Measurements from ENCODE around the gene TOM1L2. TPM values are rescaled to one million over a fixed set of nuclear protein-coding genes. Genes with fewer than 3 reads are reported as not detected.
A peak's percentile ranks its signal among the peaks of the same experiment; 100 is the strongest.

Gene TOM1L2
- total RNA-seq, 1 experiment from 2014 or later, result 45.2 TPM

- Histone ChIP-seq H3K9me3 (ENCODE audit: control insufficient read depth, insufficient read depth, low read depth, low read length) (no peaks in the 10 kb centered on the region), H3K27ac (ENCODE audit: low read length) (no peak overlapping the region), H3K4me1 (ENCODE audit: control insufficient read depth, insufficient read depth, low read length) (peaks cover 13% of the 10 kb centered on the region), H3K36me3 (ENCODE audit: control insufficient read depth, insufficient read depth, low read length) (no peaks in the 10 kb centered on the region; the same call in 1 of the 2 replicates), H3K27me3 (ENCODE audit: control insufficient read depth, insufficient read depth, low read length) (no peaks in the 10 kb centered on the region), H3K4me3 (ENCODE audit: low read depth in 2 of 2, low read length in 2 of 2) (no peak overlapping the region)
- ATAC-seq (no peak), DNase-seq (ENCODE audit: low read depth, low spot score) (no peak)
- POLR2A ChIA-PET, result no interaction called here
- TF ChIP-seq SIN3A (IDR thresholded peaks at IDR 0.05; ENCODE audit: borderline replicate concordance, insufficient read depth, low read depth, low read length) (no peak), CTCF (IDR thresholded peaks at IDR 0.05) (no peak; the same call in 1 of the 2 replicates), POLR2AphosphoS5 (IDR thresholded peaks at IDR 0.05; ENCODE audit: low read depth, low read length) (no peak), TCF7L2 (IDR thresholded peaks at IDR 0.05; ENCODE audit: low read depth, low read length) (no peak), REST (IDR thresholded peaks at IDR 0.05; ENCODE audit: insufficient read depth in 1 of 2, low read depth in 2 of 2, low read length in 1 of 2) (no peak)
- BruUV-seq (replicated peaks), result no TSS peak
- intact Hi-C loops (cut with micrococcal nuclease; ENCODE audit: unreplicated experiment), result no loop called here
- in situ Hi-C loops (cut with HindIII; ENCODE audit: low pct_unique_long_range_greater_than_20kb, low sequenced_read_pairs), result no loop called here
- CTCF ChIA-PET, result no interaction called here
These were observed 69.8 kb downstream of the TOM1L2 start for GRCh38 chr17:17902376-17902775.

GRCh38 chr17:17900615-17901520 lies 71.3 kb downstream of the TOM1L2 start:
- in situ Hi-C loops (cut with HindIII; ENCODE audit: low pct_unique_long_range_greater_than_20kb, low sequenced_read_pairs) (no loop called here), intact Hi-C loops (cut with micrococcal nuclease; ENCODE audit: unreplicated experiment) (no loop called here)
- H3K9me3 ChIP-seq (ENCODE audit: control insufficient read depth, insufficient read depth, low read depth, low read length), result no peaks in the 10 kb centered on the region
- H3K36me3 ChIP-seq (ENCODE audit: control insufficient read depth, insufficient read depth, low read length), result peaks cover 3% of the 10 kb centered on the region; the same call in 1 of the 2 replicates
- H3K27ac ChIP-seq (ENCODE audit: low read length), result peak overlapping the region; percentile 75
- peaks cover 13% of the 10 kb centered on the region for H3K4me1 ChIP-seq (ENCODE audit: control insufficient read depth, insufficient read depth, low read length)
- ChIA-PET POLR2A (interaction anchor here (0.5 kb wide), 1 partner anchor 79 kb away, joined by 4 read pairs; no protein-coding TSS in a partner anchor), CTCF (no interaction called here)
- H3K27me3 ChIP-seq (ENCODE audit: control insufficient read depth, insufficient read depth, low read length), result no peaks in the 10 kb centered on the region
- ATAC-seq (peak; percentile 63), DNase-seq (ENCODE audit: low read depth, low spot score) (no peak)
- no TSS peak for BruUV-seq (replicated peaks)
- no peak for TF ChIP-seq REST (IDR thresholded peaks at IDR 0.05; ENCODE audit: insufficient read depth in 1 of 2, low read depth in 2 of 2, low read length in 1 of 2)
- TF ChIP-seq SIN3A (IDR thresholded peaks at IDR 0.05; ENCODE audit: borderline replicate concordance, insufficient read depth, low read depth, low read length), result no peak
- TF ChIP-seq POLR2AphosphoS5 (IDR thresholded peaks at IDR 0.05; ENCODE audit: low read depth, low read length), result no peak
- peak; percentile 70 for TF ChIP-seq TCF7L2 (IDR thresholded peaks at IDR 0.05; ENCODE audit: low read depth, low read length)
- H3K4me3 ChIP-seq (ENCODE audit: low read depth in 2 of 2, low read length in 2 of 2), result no peak overlapping the region

Data from Panc1 (cell line).